AG04450 (cell line): ENCODE measurements around the gene CNOT6L. TPM values are rescaled to one million over a fixed set of nuclear protein-coding genes. Genes with fewer than 3 reads are reported as not detected.
"Not testable (repeated sequence)": the region's sequence is repeated elsewhere in the genome, so short reads cannot be mapped to it uniquely, and the experiment has no call there.

Experiments used
- CTCF ChIA-PET: fragments of 300-600, 350-600 bp; formaldehyde crosslinking; extraction: SDS; loops from one replicate; lab custom pipeline; 2022; ENCODE audit warnings: antibody characterized with exemption, inconsistent platforms; lab: Charles Lee
- POLR2A ChIA-PET: fragments of 350-600 bp; formaldehyde crosslinking; extraction: SDS; loops from one replicate; lab custom pipeline; 2021; ENCODE audit warnings: antibody characterized with exemption, inconsistent platforms; lab: Yijun Ruan, JAX
- DNase-seq: peaks from one replicate; pipeline ENCODE4 v3.0.0-alpha.2; 2011; ENCODE audit warnings: low read depth, low spot score
- H3K27ac ChIP-seq: one replicate; pipeline ENCODE4 v1.5.1; 2012; ENCODE audit warnings: low read depth, low read length, control low read depth
- H3K27me3 ChIP-seq: one replicate; pipeline ENCODE4 v1.6.0; 2012; ENCODE audit warnings: low read length; ENCODE audit not compliant: control insufficient read depth, insufficient read depth
- H3K4me3 ChIP-seq: 2 replicates; pipeline ENCODE4 v1.5.1; 2011; ENCODE audit warnings: mild to moderate bottlenecking, low read depth, low read length, control low read depth
- H3K9me3 ChIP-seq: 2 replicates; pipeline ENCODE4 v1.5.1; 2012; ENCODE audit warnings: low read length; ENCODE audit not compliant: control insufficient read depth, insufficient read depth
- CTCF ChIP-seq: IDR thresholded peaks from 2 replicates; pipeline ENCODE4 v1.5.1; 2011; ENCODE audit warnings: low read depth, low read length, control low read depth, inconsistent platforms
- polyA minus RNA-seq: library from RNA; depleted of rRNA, polyadenylated mRNA; stranded (reverse); fragments of >200 nt; gene quantifications from 2 replicates; pipeline ENCODE4 v1.2.3, GENCODE V29; 2011; rRNA and poly(A)+ RNA removed
- polyA plus RNA-seq: library from polyadenylated mRNA; depleted of rRNA; stranded (reverse); fragments of >200 nt; gene quantifications from 2 replicates; pipeline ENCODE4 v1.2.3, GENCODE V29; 2011; rRNA removed

Gene CNOT6L
- polyA plus RNA-seq (10.7 and 11.2 TPM in 2 replicates), polyA minus RNA-seq (27.2 and 36.0 TPM in 2 replicates)

DNA sequence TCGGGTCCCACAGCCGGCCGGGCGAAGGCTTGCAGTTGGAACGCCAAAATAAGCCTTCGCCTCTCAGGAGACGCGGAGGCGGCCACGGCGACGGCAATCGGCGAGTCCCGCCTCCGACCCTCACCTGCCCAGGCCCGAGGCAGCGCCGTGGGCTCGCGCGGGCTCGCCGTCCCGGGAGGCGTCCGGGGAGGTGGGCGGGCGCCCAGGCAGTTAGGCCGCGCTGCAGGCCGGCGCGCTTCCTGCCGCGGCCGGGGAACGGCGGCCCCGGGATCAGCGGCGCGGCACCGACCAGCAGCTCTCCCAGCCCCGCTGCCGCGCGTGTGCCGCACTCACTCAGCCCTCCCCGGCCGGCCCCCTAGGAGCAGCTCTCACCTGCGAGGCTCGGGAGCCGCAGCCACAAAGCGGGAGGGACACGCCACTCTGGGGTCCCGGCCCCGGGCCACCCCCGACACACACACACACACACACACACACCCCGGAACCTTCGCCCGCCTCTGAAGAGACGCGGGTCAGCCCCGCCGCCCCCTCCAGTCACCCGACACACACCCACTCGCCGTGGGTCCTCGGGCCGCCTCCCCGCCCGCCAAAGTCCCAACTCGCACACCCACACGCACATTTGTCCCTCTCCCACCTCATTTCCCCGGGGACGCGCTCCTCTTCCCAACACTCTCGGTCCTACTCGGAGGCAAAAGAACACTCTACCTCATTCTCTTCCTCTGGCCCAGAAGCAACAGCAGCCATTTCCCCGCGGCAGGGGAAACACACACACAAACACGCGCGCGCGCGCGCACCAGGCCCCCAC, at the start of gene CNOT6L:
CNOT6L (minus strand) TSS at position 767 of the 802 bp plus-strand sequence; CDS start at position 707, 60 bp downstream.
- ChIA-PET POLR2A (interaction anchor here (0.6 to 2.2 kb wide), 2 partner anchors 12 to 43 kb away, joined by 3 to 17 read pairs; partner anchors contain the start of gene MRPL1), CTCF (interaction anchor here (1.0 to 1.9 kb wide), 5 partner anchors 10 to 55 kb away, joined by 3 to 8 read pairs (median 5); partner anchors contain the start of gene MRPL1)
- TF ChIP-seq CTCF, result no peak
- Histone ChIP-seq H3K4me3 (peak within 1 kb of the TSS; percentile 93), H3K9me3 (no peaks in the 10 kb centered on the region; the same call in 1 of the 2 replicates), H3K27ac (peak within 1 kb of the TSS; percentile 92), H3K27me3 (no peaks in the 10 kb centered on the region)
- no peak for DNase-seq

DNA sequence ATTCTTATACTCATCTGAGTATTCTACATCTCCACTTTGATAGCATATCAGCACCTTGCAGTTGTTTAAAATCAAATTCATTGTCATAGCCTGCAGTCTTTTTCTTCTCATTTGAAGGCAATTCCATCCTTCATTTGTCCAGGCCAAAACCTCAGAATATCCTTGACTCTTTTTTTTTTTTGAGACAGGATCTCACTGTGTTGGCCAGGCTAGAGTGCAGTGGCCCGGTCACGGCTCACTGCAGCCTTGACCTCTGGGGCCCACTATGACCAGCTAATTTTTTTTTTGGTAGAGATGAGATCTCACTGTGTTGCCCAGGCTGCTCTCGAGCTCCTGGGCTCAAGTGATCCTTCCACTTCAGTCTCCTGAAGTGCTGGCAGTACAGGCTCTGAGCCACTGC, 46.1 kb upstream of the CNOT6L start:
- no peaks in the 10 kb centered on the region for H3K27me3 ChIP-seq
- H3K9me3 ChIP-seq, result no peaks in the 10 kb centered on the region
- H3K27ac ChIP-seq, result no peak overlapping the region
- POLR2A ChIA-PET, result no interaction called here
- no peak overlapping the region for H3K4me3 ChIP-seq
- no peak for DNase-seq
- TF ChIP-seq CTCF, result no peak
- CTCF ChIA-PET, result no interaction called here

DNA sequence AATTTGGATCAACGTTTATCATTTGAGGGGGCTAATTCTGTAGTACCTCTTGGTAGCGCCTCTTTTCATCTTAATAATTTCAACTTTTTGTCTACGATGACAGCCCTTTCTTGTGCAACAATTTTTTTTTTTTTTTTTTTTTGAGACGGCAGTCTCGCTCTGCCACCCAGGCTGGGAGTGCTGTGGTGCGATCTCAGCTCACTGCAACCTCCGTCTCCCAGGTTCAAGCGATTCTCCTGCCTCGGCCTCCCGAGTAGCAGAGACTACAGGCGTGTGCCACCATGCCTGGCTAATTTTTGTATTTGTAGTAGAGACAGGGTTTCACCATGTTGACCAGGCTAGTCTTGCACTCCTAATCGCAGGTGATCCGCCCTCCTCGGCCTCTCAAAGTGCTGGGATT, 44.2 kb upstream of the CNOT6L start:
- peak overlapping the region; percentile 93 for H3K4me3 ChIP-seq
- H3K27me3 ChIP-seq, DNase-seq, CTCF ChIA-PET, H3K9me3 ChIP-seq, H3K27ac ChIP-seq, POLR2A ChIA-PET: not testable (repeated sequence)

- Histone ChIP-seq H3K27me3 (no peaks in the 10 kb centered on the region), H3K27ac (peak within 1 kb of the TSS; percentile 98), H3K4me3 (peak within 1 kb of the TSS; percentile 93), H3K9me3 (no peaks in the 10 kb centered on the region)
- TF ChIP-seq CTCF, result no peak
- ChIA-PET POLR2A (interaction anchor here (0.7 to 2.0 kb wide), 11 partner anchors 10 to 781 kb away, joined by 3 to 20 read pairs (median 3); partner anchors contain the start of gene CNOT6L), CTCF (interaction anchor here (0.5 to 2.0 kb wide), 15 partner anchors 16 to 747 kb away, joined by 3 to 8 read pairs (median 3); no protein-coding TSS in a partner anchor)
- DNase-seq, result peak; percentile 88
Measured at GRCh38 chr4:77862478-77863216, 43.5 kb upstream of the CNOT6L start, which contains the start of gene MRPL1. MRPL1 (plus strand) TSS chr4:77862830; CDS start chr4:77862849, 19 bp downstream.

GRCh38 chr4:77861495-77861894, 42.3 kb upstream of the CNOT6L start:
- no peak for DNase-seq
- CTCF ChIA-PET, result interaction anchor here (0.6 to 2.0 kb wide), 6 partner anchors 10 to 260 kb away, joined by 3 to 8 read pairs (median 5); no protein-coding TSS in a partner anchor

More at GRCh38 chr4:77861495-77861894, 42.3 kb upstream of the CNOT6L start:
- no peaks in the 10 kb centered on the region for H3K27me3 ChIP-seq
- TF ChIP-seq CTCF, result no peak
- peak overlapping the region; percentile 98 for H3K27ac ChIP-seq
- no peaks in the 10 kb centered on the region for H3K9me3 ChIP-seq
- H3K4me3 ChIP-seq, result peak overlapping the region; percentile 93; the same call in 1 of the 2 replicates
- POLR2A ChIA-PET, result interaction anchor here (1.5 to 2.0 kb wide), 2 partner anchors 43 to 71 kb away, joined by 3 to 17 read pairs; partner anchors contain the start of gene CNOT6L
